GM21737 (cell line): ENCODE measurements around the gene FARP1.

ENCODE experiments used
- ATAC-seq: cut with Tn5 transposase; IDR thresholded peaks from one replicate; pipeline ENCODE4 v1.9.1; 2021; ENCODE audit warnings: mild to moderate bottlenecking, moderate library complexity; ENCODE audit not compliant: unreplicated experiment

Gene FARP1

DNA sequence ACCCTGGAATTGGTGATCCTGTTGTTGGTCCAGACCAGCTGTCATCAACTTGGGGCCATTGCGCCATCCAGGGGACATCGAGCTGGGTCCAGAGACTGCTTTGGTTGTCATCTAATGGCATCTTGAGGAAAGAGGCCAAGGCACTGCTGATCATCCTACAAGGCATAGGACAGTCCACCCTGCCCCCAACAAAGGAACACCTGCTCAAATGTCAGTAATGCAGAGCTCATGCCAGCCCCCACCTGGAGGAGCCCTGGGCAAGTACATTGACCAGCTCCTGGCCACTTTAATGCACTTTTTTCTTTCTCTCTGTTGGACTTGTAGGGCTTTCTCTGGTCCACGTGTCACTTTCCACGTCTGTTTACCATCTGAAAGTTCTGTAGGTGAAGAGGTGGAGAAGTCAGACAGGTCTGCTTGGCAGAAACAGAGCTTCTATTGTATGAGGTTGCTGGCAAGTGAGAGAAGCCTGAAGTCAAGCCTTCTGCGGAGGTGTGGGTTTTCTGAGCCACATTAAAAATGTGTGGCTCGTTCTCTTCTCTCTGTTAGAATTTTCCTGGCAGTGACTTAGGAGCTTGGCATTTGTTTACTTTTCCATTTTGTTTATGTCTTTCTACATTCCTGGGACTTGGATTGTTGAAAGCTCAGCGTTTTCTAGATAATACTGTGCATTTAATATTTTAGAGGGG is 158.2 kb downstream of the FARP1 start:
- no peak for ATAC-seq

DNA sequence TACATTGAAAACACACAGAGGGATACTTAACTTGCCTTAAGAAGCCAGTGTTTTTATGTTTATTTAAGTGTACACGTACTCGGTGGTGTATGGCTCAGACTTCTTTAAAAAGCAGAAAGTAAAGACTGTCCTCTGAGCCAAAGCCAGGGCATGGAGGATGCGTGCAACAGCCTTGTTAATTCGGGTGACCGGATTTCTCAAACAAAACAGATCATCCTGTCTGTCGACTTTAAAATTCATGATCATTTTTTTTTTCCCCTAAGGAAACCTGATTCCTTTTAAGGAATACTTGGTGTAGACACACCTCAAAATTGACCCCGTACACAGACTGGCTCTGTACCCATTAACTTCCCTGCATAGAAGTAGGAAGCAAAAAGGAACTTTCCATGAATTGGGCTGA is 158.8 kb downstream of the FARP1 start:
- no peak for ATAC-seq

DNA sequence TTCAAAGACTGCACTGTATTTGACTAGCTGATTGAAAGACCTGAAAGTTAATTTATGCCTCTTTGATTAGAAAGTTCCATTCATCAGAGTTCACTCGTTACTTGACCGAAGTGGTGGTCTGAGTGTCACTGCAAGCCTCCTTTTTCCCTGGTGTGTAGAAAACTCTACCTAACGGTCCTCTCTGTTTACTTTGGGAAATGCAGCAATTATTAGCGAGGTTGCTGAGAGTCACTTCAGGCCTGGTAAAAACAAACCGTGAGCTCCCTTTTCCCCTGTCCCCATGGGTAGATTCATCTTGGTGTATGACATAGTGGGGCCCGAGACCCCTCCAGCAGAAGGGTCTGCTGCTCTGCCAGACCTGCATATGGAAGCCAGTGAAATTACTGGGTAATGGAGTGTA is 161.0 kb downstream of the FARP1 start:
- ATAC-seq, result no peak

- ATAC-seq, result no peak
These were observed 162.8 kb downstream of the FARP1 start for GRCh38 chr13:98305670-98306069.

GRCh38 chr13:98307463-98308085 is 164.7 kb downstream of the FARP1 start:
- ATAC-seq, result no peak

DNA sequence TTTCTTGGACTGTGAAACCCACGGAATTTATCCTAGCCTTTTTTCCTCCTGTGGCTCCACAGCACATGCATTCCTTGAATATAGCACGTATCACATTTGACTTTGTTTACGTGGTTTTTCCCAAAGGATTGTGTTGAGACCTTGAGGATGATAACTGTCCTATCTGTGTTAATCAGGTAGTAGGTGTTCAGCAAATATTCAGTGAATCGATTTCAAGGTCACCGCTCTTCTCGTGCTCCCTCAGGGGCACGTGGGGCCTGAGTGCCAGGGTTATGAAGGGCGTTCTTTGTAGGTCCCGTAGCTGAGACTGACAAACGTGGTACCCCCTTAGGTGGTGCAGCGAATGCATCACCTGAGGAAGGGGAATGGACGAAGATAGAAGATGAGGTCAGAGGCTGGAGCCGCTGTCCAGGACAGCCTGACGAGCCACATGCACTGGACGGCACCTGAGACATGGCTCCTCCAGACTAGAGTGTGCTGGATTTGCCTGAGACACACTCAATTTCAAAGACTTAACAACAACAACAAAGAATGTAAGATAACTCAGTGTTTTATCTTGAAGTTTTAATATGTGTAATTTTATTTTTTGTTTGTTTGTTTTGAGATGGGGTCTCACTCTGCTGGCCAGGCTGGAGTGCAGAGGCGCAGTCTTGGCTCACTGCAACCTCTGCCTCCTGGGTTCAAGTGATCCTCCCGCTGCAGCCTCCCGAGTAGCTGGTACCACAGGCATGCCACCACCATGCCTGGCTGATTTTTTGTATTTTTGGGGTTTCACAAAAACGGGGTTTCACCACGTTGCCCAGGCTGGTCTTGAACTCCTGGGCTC is 165.4 kb downstream of the FARP1 start:
- ATAC-seq, result no peak

GRCh38 chr13:98309569-98310335 is 166.9 kb downstream of the FARP1 start:
- no peak for ATAC-seq

GRCh38 chr13:98310485-98311199 is 167.7 kb downstream of the FARP1 start:
- ATAC-seq, result no peak

GRCh38 chr13:98311200-98311548 is 168.3 kb downstream of the FARP1 start:
- ATAC-seq, result no peak

- no peak for ATAC-seq
These were observed 169.7 kb downstream of the FARP1 start for GRCh38 chr13:98312606-98313005.

- no peak for ATAC-seq
These were observed 170.4 kb downstream of the FARP1 start for GRCh38 chr13:98313023-98313921.

GRCh38 chr13:98313922-98314292 is 171.0 kb downstream of the FARP1 start:
- no peak for ATAC-seq

DNA sequence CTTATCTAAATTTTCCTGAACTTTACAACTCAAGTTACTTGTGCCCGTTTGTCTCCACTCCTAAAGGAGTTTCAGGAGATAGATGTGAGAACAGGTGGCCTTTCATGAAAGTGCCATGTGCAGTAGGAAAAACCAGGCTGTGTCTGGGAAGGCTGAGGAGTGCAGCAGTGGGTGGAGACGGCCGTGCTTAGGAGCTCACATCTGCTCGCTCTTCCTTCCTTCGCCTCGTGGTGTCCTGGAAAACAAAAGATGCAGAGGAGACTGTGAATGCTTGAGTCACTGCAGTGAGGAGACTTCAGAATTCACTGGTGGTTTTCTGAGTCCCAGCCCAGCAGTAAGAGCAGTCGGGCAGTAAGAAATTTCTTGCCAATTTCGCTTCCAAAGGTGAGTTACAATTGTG is 172.6 kb downstream of the FARP1 start:
- no peak for ATAC-seq

GRCh38 chr13:98315902-98316301 is 173.0 kb downstream of the FARP1 start:
- no peak for ATAC-seq

GRCh38 chr13:98317573-98318171 is 174.8 kb downstream of the FARP1 start:
- no peak for ATAC-seq

DNA sequence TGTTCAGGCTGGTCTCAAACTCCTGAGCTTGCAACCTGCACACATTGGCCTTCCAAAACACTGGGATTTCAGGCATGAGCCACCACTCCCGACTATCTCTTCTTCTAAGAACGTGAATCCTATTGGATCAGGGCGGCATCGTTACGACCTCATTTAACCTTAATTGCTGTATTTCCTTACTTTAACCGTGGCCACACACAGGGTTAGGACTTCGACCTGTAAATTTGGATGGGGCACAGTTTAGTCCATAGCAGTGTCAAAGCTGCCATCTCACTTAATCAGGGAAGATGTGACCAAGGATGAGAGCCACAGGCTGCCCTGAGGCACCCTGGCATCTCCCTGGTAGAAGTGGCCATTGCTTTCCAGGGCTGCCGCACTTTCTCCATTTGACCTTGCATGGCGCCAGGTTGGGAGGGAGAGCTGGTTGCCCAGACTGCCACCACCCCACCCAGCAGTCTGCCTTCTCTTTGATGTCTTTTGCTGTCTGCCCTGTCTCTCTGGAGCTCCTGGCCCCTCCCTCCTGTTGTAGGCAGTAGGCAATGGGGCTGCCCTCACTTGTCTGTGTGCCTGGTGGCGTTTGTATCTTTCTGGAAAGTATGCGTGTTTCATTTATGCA is 175.5 kb downstream of the FARP1 start:
- ATAC-seq, result no peak

- ATAC-seq, result no peak
These were observed 177.7 kb downstream of the FARP1 start for GRCh38 chr13:98320561-98321105.

GRCh38 chr13:98321395-98321794 is 178.5 kb downstream of the FARP1 start:
- ATAC-seq, result no peak
